ENCODE measurements around the gene ETV1.

GRCh38 chr7:14024406-14024805 lies 34.9 kb upstream of the ETV1 start:
- no peak for TF ChIP-seq CTCF (IDR thresholded peaks at IDR 0.05; ENCODE audit: poor library complexity, severe bottlenecking)
- TF ChIP-seq EZH2 (IDR thresholded peaks at IDR 0.05; ENCODE audit: borderline replicate concordance, insufficient read depth, low read length, poor library complexity, severe bottlenecking): no peak
- no peak for TF ChIP-seq EP300 (conservative IDR thresholded peaks at IDR 0.05; ENCODE audit: poor library complexity, severe bottlenecking)
- no peak for TF ChIP-seq TAF1 (IDR thresholded peaks at IDR 0.05; ENCODE audit: low read depth)
- TF ChIP-seq RAD21 (conservative IDR thresholded peaks at IDR 0.05): no peak
- TF ChIP-seq POLR2AphosphoS5 (IDR thresholded peaks at IDR 0.05): no peak
- TF ChIP-seq MXI1 (conservative IDR thresholded peaks at IDR 0.05; ENCODE audit: poor library complexity, severe bottlenecking): no peak

Data from neural cell (in vitro differentiated cells).